Fibroblast of lung (primary cell): Measurements from ENCODE around the gene PRPF38A. TPM values are rescaled to one million over a fixed set of nuclear protein-coding genes. Genes with fewer than 3 reads are reported as not detected.

Experiments used
- DNase-seq, 2 donors: peaks; one replicate each; pipeline versions ENCODE4 v3.0.0 to v3.0.0-alpha.2; 2010; ENCODE audit warnings: low read depth in 2 of 2
- H2AFZ ChIP-seq: 2 replicates; pipeline ENCODE4 v1.5.1; 2012; ENCODE audit warnings: low read length, control low read depth, inconsistent platforms
- H3K27ac ChIP-seq: 2 replicates; pipeline ENCODE4 v1.5.1; 2011; ENCODE audit warnings: low read length, control low read depth; ENCODE audit not compliant: insufficient read depth
- H3K27me3 ChIP-seq: 2 replicates; pipeline ENCODE4 v1.5.1; 2011; ENCODE audit warnings: mild to moderate bottlenecking, low read length; ENCODE audit not compliant: control insufficient read depth, insufficient read depth
- H3K36me3 ChIP-seq: 2 replicates; pipeline ENCODE4 v1.5.1; 2011; ENCODE audit warnings: low read length; ENCODE audit not compliant: control insufficient read depth, insufficient read depth
- H3K4me1 ChIP-seq: 2 replicates; pipeline ENCODE4 v1.5.1; 2011; ENCODE audit warnings: low read length; ENCODE audit not compliant: control insufficient read depth, insufficient read depth; ENCODE audit errors: extremely low read depth
- H3K4me2 ChIP-seq: 2 replicates; pipeline ENCODE4 v1.5.1; 2011; ENCODE audit warnings: low read length, control low read depth; ENCODE audit not compliant: insufficient read depth; ENCODE audit errors: extremely low read depth
- H3K4me3 ChIP-seq, 4 experiments: fragments of 200-600 bp in 1 of 4; sonication (generic) in 1 of 4; replicated peaks in 1 of 4; 2 replicates each; pipeline ENCODE4 v1.5.1; 2011 to 2016; ENCODE audit warnings: low read length in 4 of 4, low read depth in 3 of 4, mild to moderate bottlenecking in 3 of 4, control low read depth in 2 of 4, inconsistent platforms in 1 of 4, mixed read lengths in 1 of 4; ENCODE audit not compliant: insufficient read depth in 1 of 4; ENCODE audit errors: control extremely low read depth in 1 of 4
- H3K79me2 ChIP-seq: 2 replicates; pipeline ENCODE4 v1.5.1; 2012; ENCODE audit warnings: mild to moderate bottlenecking, low read length, inconsistent platforms; ENCODE audit not compliant: control insufficient read depth, insufficient read depth
- H3K9ac ChIP-seq: 2 replicates; pipeline ENCODE4 v1.5.1; 2011; ENCODE audit warnings: mild to moderate bottlenecking, low read length, control low read depth; ENCODE audit not compliant: insufficient read depth
- H3K9me3 ChIP-seq: 2 replicates; pipeline ENCODE4 v1.5.1; 2012; ENCODE audit warnings: low read depth, low read length; ENCODE audit not compliant: control insufficient read depth, insufficient read depth
- H4K20me1 ChIP-seq: 2 replicates; pipeline ENCODE4 v1.5.1; 2011; ENCODE audit warnings: low read length; ENCODE audit not compliant: control insufficient read depth, insufficient read depth; ENCODE audit errors: extremely low read depth
- CTCF ChIP-seq, 2 donors: IDR thresholded peaks in 1 of 2; conservative IDR thresholded peaks in 1 of 2; 1 replicate in 1 of 2; 2 replicates in 1 of 2; pipeline ENCODE4 v1.5.1; 2011 to 2012; ENCODE audit warnings: low read length in 2 of 2, control low read depth in 1 of 2, inconsistent platforms in 1 of 2, low read depth in 1 of 2, mild to moderate bottlenecking in 1 of 2
- EZH2 ChIP-seq: IDR thresholded peaks from 2 replicates; pipeline ENCODE4 v1.5.1; 2012; ENCODE audit warnings: low read length, control low read depth, mild to moderate bottlenecking; ENCODE audit errors: missing control alignments
- polyA plus RNA-seq, 2 donors: library from polyadenylated mRNA; depleted of rRNA in 1 of 2; stranded (reverse) in 1 of 2; unstranded in 1 of 2; fragments of >200 nt; gene quantifications; 2 replicates each; pipeline ENCODE4 v1.2.1, GENCODE V29; 2011 to 2012; ENCODE audit warnings: missing spikeins in 1 of 2
- total RNA-seq: library from RNA; depleted of rRNA; stranded (reverse); fragments of >200 nt; gene quantifications from 2 replicates; pipeline ENCODE4 v1.2.1, GENCODE V29; 2014

PRPF38A gene
- total and polyA plus RNA-seq, 2 donors (not counting 1 experiment from before 2014, with no cell fraction given): 7.3 to 22.4 TPM

GRCh38 chr1:52460694-52461093, 56.3 kb downstream of the PRPF38A start:
- DNase-seq: no peak
- Histone ChIP-seq H3K4me1 (no peaks in the 10 kb centered on the region), H2AFZ (no peak overlapping the region), H3K27ac (no peak overlapping the region), H3K27me3 (no peaks in the 10 kb centered on the region), H3K9me3 (no peaks in the 10 kb centered on the region), H3K4me3 (no peak overlapping the region), H3K4me2 (no peak overlapping the region), H4K20me1 (no peaks in the 10 kb centered on the region), H3K79me2 (no peaks in the 10 kb centered on the region), H3K36me3 (no peaks in the 10 kb centered on the region), H3K9ac (no peak overlapping the region)
- TF ChIP-seq EZH2 (no peak), CTCF (conservative IDR thresholded peaks at IDR 0.05 in 1 of 2, IDR thresholded peaks at IDR 0.05 in 1 of 2; ENCODE audit: low read depth in 1 of 2, low read length in 2 of 2) (no peak)

GRCh38 chr1:52461821-52462220, 57.4 kb downstream of the PRPF38A start:
- Histone ChIP-seq H4K20me1 (no peaks in the 10 kb centered on the region), H3K4me1 (no peaks in the 10 kb centered on the region), H3K4me2 (no peak overlapping the region), H3K27me3 (no peaks in the 10 kb centered on the region), H3K4me3 (no peak overlapping the region), H3K9me3 (no peaks in the 10 kb centered on the region), H3K9ac (no peak overlapping the region), H3K27ac (no peak overlapping the region), H3K79me2 (no peaks in the 10 kb centered on the region), H2AFZ (no peak overlapping the region), H3K36me3 (no peaks in the 10 kb centered on the region)
- no peak for TF ChIP-seq CTCF (conservative IDR thresholded peaks at IDR 0.05 in 1 of 2, IDR thresholded peaks at IDR 0.05 in 1 of 2; ENCODE audit: low read depth in 1 of 2, low read length in 2 of 2)
- DNase-seq: no peak

- Histone ChIP-seq H3K27me3 (no peaks in the 10 kb centered on the region), H3K4me3 (no peak overlapping the region), H3K79me2 (no peaks in the 10 kb centered on the region), H4K20me1 (no peaks in the 10 kb centered on the region), H3K4me2 (no peak overlapping the region), H3K9ac (no peak overlapping the region), H3K27ac (no peak overlapping the region), H3K36me3 (no peaks in the 10 kb centered on the region), H3K4me1 (no peaks in the 10 kb centered on the region), H2AFZ (no peak overlapping the region), H3K9me3 (no peaks in the 10 kb centered on the region)
- TF ChIP-seq CTCF (conservative IDR thresholded peaks at IDR 0.05 in 1 of 2, IDR thresholded peaks at IDR 0.05 in 1 of 2; ENCODE audit: low read depth in 1 of 2, low read length in 2 of 2): no peak
- TF ChIP-seq EZH2: no peak
- no peak for DNase-seq
Measured at GRCh38 chr1:52463891-52464290, 59.5 kb downstream of the PRPF38A start.
